RWPE2 (cell line): ENCODE results near the gene PCNT.

Source experiments
- ATAC-seq: fragments of 200-7000 bp; cut with Tn5 transposase; 3 replicates; pipeline ENCODE4 v1.9.1; 2021; ENCODE audit warnings: low read depth
- DNase-seq: peaks from one replicate; pipeline ENCODE4 v3.0.0-alpha.2; 2020; ENCODE audit warnings: low spot score
- H3K27ac ChIP-seq: fragments of 450-650 bp; 2 replicates; pipeline ENCODE4 v1.5.1; 2017; ENCODE audit warnings: mild to moderate bottlenecking; ENCODE audit not compliant: poor library complexity, severe bottlenecking
- H3K27me3 ChIP-seq: fragments of 250-450 bp; sonication (Bioruptor Pico); 2 replicates; pipeline ENCODE4 v1.5.1; 2021; ENCODE audit warnings: mild to moderate bottlenecking, moderate library complexity; ENCODE audit not compliant: insufficient read depth, poor library complexity, severe bottlenecking
- H3K36me3 ChIP-seq: fragments of 250-450 bp; sonication (Bioruptor Pico); 2 replicates; pipeline ENCODE4 v1.5.1; 2020; ENCODE audit warnings: low read depth, mild to moderate bottlenecking, moderate library complexity
- H3K4me1 ChIP-seq: fragments of 250-450 bp; sonication (Bioruptor Pico); 2 replicates; pipeline ENCODE4 v1.5.1; 2021; ENCODE audit warnings: mild to moderate bottlenecking, moderate library complexity; ENCODE audit not compliant: insufficient read depth, poor library complexity, severe bottlenecking
- H3K4me3 ChIP-seq: fragments of 250-450 bp; sonication (Bioruptor Pico); 2 replicates; pipeline ENCODE4 v1.5.1; 2021; ENCODE audit warnings: mild to moderate bottlenecking, moderate library complexity; ENCODE audit not compliant: severe bottlenecking
- H3K9me3 ChIP-seq: fragments of 250-450 bp; sonication (Bioruptor Pico); 2 replicates; pipeline ENCODE4 v1.5.1; 2021; ENCODE audit warnings: mild to moderate bottlenecking, moderate library complexity; ENCODE audit not compliant: severe bottlenecking
- CTCF ChIP-seq: fragments of 450-650 bp; IDR thresholded peaks from one replicate; pipeline ENCODE4 v1.5.1; 2017; ENCODE audit warnings: mild to moderate bottlenecking, moderate library complexity; ENCODE audit not compliant: poor library complexity, severe bottlenecking

The PCNT gene

GRCh38 chr21:46314441-46315020, 9.4 kb upstream of the PCNT start:
- no peak overlapping the region for H3K27ac ChIP-seq
- H3K36me3 ChIP-seq = peaks cover 13% of the 10 kb centered on the region
- H3K27me3 ChIP-seq = no peaks in the 10 kb centered on the region
- H3K9me3 ChIP-seq = no peaks in the 10 kb centered on the region
- ATAC-seq = no peak
- no peak for DNase-seq
- TF ChIP-seq CTCF = no peak
- H3K4me3 ChIP-seq = no peak overlapping the region
- no peaks in the 10 kb centered on the region for H3K4me1 ChIP-seq

DNA sequence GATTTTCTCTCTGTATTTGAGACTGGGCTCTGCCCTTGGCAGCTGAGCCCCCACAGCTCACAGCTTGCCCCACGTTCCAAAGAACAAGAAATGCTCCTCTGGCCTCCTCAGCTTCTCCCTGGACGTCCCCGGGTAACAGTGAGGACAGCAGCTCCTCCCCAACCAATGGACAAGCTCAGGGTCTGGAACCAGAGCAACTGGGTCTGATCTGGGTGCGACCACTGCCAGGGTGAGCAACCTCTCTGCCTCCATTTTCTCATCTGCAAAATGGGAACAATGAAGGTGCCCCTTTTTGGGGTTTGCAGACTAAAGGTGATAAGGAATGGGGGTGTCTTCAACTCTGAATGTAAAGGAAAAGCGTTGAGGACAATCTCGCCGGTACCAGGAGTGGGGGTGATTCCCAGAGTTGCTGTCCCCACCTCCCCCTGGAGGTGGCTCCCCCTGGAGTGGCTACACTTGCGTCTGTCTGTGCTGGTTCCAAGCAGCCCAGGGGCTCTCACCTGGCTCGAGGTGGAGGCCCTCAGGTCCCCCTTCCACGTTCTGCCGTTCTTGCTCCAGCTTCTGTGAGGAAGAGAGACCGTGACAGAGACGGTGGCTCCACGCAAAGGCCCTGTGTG, 7.1 kb upstream of the PCNT start:
- Histone ChIP-seq H3K36me3 (peaks cover 7% of the 10 kb centered on the region; the same call in 1 of the 2 replicates), H3K27ac (no peak overlapping the region), H3K27me3 (no peaks in the 10 kb centered on the region), H3K4me1 (peaks cover 6% of the 10 kb centered on the region), H3K9me3 (no peaks in the 10 kb centered on the region), H3K4me3 (no peak overlapping the region)
- DNase-seq (no peak), ATAC-seq (no peak)
- no peak for TF ChIP-seq CTCF

DNA sequence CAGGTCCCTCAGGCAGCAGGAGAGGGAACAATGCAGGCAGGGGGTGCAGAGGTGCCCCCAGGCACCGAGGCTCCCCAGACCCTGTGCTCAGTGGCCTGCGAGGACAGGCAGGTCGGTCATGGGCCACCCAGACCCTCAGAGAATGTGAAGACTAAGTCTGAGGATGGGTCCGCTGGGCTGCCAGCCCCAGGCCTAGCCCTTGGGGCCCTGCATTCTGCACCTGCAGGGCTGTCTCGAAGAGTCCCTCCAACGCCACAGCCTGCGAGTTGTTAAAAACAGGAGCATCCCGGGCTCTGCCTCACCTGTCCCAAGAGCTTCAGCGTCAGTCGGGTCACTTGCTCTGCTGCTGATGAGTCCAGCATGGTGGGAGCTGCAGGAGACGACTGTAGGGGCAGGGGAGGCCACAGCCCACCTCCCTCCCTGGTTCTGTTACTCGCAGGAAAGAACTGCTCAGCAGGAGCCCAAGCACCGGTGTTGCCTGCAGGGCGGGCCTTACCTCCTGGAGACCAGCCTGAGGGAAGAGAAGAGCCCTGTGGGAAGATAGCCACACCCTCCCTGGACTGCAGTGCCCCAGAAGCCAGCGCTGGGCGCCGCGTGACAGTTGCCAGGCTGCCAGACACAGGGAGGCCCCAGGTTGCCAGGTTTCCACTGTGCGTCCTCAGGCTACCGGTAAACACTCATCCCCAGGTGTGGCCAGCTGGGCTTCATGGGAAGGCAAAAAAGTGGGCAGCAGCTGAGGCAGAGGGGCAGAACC, 6.1 kb upstream of the PCNT start:
- H3K4me1 ChIP-seq = peaks cover 6% of the 10 kb centered on the region
- H3K27ac ChIP-seq = no peak overlapping the region
- H3K4me3 ChIP-seq = no peak overlapping the region
- no peaks in the 10 kb centered on the region for H3K27me3 ChIP-seq
- H3K9me3 ChIP-seq = no peaks in the 10 kb centered on the region
- peaks cover 12% of the 10 kb centered on the region for H3K36me3 ChIP-seq
- ATAC-seq (peak; percentile 23), DNase-seq (no peak)
- TF ChIP-seq CTCF = no peak

DNA sequence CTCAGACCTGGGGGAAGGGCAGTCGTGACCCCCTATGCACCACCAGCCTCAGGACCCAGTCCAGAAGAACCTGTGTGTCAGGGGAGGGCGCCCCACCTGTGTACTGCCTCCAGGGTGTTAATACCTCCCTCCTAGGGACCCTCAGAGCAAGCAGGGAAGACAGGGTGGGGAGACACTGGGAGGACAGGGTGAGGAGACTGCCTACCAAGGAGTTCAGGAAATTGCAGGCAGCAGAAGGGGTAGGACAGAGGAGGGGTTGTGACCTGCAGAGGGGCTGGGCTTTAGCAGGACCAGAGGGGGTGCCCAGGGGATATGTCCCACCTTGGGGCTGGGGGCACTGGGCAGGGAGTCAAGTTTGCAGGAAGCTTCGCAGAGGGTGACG, 5.5 kb upstream of the PCNT start:
- Histone ChIP-seq H3K4me1 (peaks cover 6% of the 10 kb centered on the region), H3K36me3 (peaks cover 11% of the 10 kb centered on the region)

More for the DNA sequence above, 5.5 kb upstream of the PCNT start:
- no peak overlapping the region for H3K27ac ChIP-seq
- H3K4me3 ChIP-seq = no peak overlapping the region
- H3K27me3 ChIP-seq = no peaks in the 10 kb centered on the region
- ATAC-seq (no peak), DNase-seq (no peak)
- H3K9me3 ChIP-seq = no peaks in the 10 kb centered on the region
- no peak for TF ChIP-seq CTCF
